HG02973 (cell line): Measurements from ENCODE around the gene CD74.
A peak's percentile ranks its signal among the peaks of the same experiment; 100 is the strongest.
"Not testable (repeated sequence)": the region's sequence is repeated elsewhere in the genome, so short reads cannot be mapped to it uniquely, and the experiment has no call there.

Experiments used
- ATAC-seq: cut with Tn5 transposase; IDR thresholded peaks from one replicate; pipeline ENCODE4 v1.9.1; 2021; ENCODE audit warnings: moderate library complexity; ENCODE audit not compliant: unreplicated experiment

The CD74 gene

DNA sequence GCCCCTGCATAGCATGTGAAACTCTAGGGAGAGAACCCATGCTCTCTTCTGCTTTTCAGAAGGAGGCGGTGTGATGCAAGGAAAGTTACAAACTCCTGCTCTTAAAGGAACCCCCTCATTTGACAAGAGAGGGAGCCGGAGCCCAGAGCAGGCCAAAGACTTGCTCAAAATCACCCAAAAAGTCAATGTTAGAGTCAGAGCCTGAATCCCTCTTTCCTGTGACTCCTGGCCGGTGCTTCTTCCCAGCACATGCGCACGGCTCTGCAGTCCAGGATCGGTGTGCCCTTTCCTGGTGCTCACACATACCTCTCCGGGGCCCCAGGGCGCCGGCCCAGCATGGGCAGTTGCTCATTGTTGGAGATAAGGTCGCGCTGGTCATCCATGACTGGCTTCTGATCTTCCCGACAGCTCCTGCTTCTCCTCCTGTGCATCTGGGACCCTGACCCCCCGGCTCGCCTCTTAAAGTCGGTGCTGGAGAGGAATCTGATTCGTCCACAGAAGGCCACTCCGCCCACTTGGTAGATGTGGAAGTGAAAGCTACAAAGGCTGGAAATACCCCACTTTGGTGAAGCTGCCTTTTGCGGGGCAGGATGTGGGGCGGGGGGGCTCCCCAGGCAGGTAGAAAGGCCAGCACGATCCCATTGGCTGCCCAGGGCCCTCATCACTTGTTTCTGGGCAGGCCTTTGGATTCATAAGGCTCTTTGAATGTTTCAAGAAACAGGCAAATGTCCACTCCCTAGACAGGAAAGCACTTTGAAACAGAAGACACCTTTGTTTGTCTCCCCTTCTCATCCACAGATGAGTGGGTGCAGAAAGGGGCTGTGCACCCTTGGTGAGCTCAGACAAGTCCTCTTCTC, at the start of gene CD74:
Gene CD74, minus strand, starts transcription at position 592 of the 857 bp plus-strand sequence. Its CDS starts 161 bp downstream, at position 431.
- ATAC-seq, result peak; percentile 65

DNA sequence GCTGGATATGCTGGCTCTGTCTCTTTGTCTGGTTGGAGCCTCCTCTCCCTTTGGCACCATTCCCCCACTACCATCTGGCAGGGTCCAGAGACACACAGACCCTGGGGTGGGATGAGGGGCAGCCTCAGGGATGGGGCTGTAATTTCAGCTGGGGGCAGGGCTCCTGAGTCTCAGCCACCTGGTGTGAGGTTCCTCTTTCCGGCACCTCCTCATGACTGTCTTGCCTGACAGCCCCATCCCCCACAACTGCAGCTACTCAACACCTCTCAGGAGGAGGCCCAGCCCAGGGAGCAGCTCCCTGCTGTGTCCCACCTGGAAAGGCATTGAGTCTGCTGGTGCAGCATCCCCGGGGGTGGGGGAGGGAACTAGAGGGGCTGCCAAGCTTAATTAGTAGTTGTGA, 48.5 kb upstream of the CD74 start:
- ATAC-seq, result peak; percentile 84

DNA sequence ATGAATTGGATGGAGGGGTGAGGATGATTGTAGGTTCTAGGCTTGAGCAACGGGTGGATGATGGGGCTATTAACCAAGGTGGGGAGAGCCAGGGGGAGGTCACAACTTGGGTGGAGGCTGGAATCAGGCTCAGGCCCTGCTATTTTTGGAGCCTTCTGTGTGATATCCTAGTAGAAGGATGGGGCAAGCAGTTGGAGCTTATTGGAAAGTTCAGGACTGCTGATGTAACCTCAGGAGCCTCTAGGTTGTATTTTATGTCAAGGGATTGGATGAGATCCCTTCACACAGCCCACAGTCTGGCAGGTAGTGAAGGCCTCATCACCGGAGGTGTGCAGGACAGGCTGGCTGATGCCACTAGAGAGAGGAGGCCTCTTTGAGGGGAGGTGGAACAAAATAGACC, 48.1 kb upstream of the CD74 start:
- ATAC-seq, result no peak

DNA sequence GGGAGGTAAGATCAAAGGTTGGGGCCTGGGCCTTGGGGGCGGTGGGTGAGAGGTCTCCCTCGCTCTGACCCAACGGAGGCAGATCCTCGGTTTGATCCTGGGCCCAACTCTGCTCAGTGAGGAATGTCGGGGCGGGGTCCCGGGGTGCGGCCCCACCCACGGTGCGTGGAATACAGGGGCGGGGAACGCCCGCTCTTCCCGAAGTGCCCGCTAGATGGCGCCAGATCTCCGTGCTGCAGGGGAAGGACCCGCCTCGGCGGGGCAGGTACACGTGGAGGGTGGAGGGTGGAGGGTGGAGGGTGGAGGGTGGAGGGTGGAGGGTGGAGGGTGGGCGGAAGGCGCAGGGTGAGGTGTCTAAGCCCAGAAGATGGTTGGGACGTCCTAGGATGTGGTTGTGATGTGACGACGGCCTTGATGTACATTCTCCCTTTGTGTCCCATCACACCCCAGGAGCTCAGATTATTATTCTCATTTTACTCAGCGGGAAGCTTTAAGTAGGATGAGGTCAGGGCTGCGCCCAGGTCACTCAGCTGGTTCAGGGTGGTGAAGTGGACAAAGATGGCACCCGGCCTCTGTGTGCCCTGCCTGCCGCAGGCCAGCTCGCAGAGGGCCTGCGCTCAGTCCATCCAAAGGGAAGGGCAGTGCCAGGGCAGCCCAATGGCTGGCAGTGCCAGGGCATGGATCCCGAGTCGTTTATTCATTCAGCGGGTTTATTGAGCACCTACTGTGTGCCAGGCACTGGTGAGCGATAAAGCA, 46.3 kb upstream of the CD74 start:
- no peak for ATAC-seq

DNA sequence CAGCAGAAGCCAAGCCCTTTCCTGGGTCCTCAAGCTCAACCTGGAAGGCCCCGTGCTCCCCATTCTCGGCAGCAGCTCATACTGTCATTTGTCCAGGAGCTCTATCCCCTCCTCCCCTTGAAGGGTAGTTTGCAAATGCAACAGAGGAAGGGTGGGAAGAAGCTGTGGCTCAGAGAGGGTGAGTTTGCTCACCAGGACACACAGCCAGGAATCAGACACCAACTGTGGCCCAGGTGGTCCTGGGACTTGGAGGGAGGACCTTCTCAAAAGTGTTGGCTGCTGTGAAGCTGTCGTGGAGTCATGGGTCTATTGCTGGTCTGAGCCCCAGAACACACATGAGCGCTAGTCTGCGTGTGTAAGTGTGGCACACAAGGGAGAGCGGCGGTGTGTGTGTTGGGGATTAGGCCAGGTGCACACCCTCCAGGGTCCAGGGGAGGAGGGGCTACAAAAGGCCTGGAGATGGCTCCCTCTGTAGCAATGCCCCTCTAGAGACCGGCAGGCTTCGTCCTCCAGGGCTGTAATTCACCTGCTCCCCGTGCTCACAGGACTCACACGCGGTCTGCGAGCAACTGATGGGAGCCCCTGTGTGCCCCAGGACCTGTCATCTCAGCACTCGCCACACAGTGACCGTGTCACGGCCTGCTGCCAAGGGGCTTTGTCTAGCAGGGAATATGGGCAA, 45.0 kb upstream of the CD74 start:
- ATAC-seq, result no peak

DNA sequence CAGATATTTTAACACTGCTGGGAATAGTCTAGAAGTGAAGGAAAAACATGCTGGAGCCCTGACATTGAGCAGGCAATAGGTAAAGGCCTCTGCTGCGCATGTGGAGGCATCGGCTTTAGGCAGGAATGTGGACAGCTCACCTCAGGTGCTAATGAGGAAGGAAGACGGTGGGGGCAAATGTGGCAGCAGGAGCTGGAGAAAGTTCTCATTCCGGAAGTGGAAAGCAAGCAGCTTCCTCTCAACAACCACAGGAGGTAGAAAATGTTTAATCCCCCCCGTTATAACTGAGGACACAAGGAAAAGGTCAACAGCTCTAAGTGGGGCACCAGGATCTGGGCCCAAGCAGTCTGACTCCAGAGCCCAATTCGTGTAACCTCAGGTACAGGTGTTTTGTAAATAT, 44.4 kb upstream of the CD74 start:
- no peak for ATAC-seq

DNA sequence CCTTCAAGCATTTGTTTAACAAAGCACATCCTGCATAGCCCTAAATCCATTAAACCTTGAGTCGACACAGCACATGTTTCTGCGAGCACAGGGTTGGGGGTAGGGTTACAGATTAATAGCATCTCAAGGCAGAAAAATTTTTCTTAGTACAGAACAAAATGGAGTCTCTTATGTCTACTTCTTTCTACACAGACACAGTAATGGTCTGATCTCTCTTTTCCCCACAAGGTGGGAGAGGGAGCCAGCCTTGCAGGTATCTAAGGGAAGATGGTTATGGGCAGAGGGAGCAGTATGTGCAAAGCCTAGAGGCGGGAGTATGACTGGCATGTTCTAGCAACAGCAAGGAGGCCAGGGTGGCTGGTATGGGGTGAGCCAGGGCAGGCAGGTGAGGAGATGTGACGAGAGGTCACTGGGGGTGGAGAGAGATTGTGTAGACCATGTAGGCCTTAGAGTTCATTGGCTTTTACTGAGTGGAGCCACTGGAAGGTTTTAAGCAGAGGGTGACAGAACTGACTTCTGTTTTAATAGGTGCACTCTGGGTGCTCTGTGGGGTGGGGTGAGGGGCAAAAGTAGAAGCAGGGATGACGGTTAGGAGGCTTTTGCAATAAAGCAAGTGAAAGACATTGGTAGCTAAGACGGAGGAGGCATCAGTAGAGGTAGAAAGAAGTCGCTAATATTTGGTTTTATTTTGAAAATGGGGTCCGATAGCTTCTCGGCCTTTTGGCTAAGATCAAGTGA, 42.0 kb upstream of the CD74 start:
- no peak for ATAC-seq

DNA sequence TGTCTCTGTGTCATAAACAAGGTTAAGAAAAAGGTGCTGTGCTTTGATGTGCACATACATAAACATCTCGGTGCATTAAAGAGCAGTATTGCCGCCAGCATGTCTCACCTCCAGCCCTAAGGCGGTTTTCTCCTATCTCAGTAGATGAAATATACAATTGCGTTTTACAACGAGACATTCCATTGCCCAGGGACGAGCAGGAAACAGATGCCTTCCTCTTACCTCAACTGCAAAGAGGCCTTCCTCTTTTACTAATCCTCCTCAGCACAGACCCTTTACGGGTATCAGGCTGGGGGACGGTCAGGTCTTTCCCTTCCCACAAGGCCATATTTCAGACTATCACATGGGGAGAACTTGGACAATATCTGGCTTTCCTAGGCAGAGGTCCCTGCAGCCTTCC, 41.3 kb upstream of the CD74 start:
- not testable (repeated sequence) for ATAC-seq

DNA sequence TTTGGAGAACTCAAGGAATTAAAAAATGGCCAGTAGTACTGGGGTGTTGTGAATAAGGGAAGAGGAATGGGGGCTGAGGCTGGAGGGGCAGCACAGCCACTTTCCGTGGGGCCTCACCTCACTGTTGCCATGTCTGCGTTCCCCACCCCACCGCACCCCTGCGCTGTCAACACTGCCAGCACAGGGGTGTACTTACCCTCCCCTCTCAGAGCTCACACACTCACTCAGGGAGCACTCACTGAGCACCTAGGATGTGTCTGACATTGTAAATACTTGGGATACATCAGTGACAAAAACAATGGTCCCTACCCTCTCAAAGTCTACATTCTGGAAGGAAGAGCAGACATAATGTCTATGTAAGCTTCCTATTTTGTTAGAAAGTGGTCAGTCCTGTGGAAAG, 40.2 kb upstream of the CD74 start:
- ATAC-seq, result no peak

DNA sequence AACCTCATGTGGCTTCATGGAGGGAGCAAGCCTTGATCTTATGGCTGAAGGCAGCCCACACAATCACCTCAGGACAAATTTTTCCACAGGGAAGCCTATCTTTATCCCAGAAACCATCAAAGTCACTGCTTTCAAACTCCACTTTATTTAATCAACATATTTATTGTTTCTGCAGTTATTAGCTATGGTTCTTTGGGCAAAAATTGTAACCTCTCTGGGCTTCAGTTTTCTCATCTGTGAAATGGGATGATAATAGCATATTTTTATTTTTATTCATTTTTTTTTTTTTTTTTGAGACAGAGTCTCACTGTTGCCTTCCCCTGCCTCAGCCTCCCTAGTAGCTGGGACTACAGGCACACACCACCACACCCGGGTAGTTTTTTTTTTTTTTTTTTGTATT, 38.9 kb upstream of the CD74 start:
- no peak for ATAC-seq

DNA sequence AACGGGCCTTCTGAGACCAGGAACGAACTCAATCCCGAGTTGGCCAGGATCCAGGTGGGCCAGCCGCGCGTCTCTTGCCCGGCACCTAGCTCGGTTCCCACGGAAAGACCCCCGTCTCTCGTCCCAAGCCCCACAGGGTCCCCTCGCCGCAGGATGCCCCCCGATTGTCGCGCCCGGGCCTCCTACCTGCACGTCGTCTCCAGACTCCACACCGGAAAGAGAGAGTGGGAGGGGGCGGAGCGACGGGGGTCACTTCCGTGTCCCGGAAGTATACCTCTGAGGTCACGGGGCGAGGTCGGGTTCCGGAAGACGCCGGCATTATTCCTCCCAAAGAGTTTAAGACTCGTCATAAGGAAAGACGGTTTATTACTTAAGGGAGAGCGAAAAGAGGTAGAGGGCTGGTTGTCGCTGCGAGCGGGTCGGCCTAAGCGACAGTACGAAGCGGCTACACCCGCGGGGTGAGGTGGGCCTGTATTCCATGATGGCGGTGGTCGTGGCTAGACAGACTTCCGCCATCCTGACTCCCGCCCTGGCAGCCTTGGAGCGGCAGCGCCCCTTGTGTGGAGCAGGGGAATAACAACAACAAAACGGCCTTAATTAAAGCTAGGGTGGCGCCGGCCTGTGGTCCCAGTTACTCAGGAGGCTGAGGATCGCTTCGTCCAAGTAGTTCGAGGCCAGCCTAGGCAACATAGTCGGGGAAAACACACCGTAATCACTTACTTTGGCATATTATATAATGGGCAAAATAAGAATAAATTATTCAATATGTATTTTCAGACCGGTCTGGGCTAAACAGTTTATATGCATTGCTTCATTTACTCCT, 37.0 kb upstream of the CD74 start, which contains the start of gene RPS14:
Gene RPS14, minus strand, starts transcription at position 223 of the 823 bp plus-strand sequence. CDS start 2,006 bp downstream, outside the sequence.
- ATAC-seq, result peak; percentile 88

DNA sequence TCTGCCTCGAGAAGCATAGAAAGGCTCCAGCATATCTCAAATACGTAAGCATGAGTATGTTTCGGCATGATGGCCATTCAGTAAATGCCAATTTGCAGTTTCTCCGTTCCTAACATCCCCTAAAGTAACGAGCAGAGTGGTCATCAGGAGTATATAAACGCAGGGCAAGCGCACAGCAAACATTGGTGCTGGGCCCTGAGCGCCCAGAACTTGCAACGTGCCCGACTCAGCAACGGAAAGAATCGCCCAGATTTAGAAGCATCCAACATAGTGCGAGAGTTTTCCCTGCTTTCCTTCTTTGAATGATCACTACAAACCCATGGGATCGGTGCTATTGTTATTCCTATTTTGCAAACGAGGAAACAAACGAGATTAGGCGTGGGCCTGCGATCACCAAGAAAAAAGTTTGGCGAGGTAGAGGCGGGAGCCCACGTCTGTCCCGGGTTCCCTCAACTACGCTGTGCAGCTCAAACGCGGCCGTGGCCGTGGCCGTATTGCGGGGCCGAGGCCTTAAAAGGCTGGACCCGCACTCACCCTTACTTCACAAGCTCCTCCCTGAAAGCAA, 36.3 kb upstream of the CD74 start:
- ATAC-seq, result peak; percentile 35

DNA sequence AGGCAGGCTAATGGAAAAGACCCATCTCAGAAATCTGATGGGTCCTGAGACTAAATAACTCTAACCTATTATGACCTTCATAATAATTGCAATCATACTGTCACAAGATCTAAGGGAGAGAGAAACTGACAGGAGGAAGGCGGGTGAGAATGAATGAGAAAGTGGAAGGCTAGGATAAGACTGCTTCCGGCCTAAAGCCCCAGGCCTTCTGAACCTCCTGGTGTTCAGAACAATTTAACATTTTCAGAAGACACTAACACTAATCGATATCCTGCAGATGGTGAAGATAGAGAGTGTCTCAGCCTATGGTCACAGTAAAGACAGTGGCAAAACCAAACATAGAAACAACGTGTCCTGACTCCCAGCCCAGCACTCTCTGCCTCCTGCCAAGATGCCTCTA, 35.6 kb upstream of the CD74 start:
- ATAC-seq, result no peak

DNA sequence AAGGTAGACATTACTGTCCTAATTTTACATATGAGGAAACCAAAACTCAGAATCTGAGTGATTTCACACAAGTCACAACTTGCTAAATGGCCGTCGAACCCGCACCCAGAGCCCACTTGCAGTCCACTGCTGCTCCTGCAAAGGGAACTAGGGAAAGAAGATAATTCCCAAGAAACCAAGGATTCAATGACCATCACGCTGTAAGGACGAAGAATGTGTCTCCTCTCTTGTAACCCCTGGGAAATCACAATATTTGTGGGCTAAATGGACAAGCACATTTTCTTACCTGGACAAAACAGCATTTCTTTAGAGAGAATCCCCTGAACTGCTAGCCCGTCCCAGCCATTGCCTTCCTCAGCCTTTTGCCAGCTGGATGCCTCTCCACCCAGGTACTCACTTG, 34.5 kb upstream of the CD74 start:
- ATAC-seq, result no peak

DNA sequence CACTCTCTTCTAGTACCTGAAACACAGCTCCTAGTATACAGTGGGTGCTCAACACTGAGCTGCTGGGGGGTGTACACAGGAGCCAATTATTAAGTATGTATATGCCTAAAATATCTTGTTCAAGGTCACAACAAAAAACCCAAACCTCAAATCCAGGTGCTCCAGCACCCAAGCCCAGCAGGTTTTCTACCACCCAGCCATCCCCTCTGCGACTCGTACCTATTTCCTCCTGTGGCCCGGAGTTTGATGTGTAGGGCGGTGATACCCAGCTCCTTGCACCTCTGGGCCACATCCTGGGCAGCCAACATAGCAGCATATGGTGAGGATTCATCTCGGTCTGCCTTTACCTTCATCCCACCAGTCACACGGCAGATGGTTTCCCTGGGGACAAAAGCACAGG, 33.9 kb upstream of the CD74 start:
- no peak for ATAC-seq

DNA sequence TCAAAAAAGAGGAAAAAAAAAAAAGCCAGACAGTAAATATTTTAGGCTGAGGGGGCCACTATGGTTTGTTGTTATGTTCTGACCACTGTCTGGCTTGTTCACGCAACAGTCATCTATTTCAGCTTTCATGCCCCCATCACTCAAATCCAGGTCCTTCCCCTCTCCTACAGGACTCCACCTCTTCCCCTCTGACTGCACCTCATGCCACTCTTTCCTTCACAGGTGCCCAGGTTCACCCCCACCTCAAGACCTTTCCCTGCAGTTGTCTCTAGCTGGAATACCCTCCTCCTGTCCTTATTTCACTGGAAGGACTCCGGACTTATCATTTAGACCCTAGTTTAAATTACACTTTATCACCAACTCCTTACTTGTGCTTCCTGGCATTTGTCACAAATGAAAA, 33.4 kb upstream of the CD74 start:
- ATAC-seq, result no peak

DNA sequence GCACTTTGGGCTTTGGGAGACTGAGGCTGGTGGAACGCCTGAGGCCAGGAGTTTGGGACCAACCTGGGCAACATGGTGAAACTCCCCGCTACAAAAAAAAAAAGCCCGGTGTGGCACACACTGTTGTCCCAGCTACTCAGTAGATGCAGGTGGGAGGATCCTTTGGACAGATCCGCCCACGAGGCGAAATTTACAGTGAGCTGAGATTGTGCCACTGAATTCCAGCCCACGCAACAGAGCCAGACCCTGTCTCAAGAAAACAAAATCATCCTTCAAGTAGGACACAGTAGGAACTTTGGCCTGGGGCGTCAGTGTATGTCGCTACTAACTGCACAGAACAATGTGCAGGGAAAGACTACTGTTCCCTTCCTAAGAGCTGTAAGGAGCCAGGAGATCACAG, 32.1 kb upstream of the CD74 start:
- ATAC-seq, result no peak

DNA sequence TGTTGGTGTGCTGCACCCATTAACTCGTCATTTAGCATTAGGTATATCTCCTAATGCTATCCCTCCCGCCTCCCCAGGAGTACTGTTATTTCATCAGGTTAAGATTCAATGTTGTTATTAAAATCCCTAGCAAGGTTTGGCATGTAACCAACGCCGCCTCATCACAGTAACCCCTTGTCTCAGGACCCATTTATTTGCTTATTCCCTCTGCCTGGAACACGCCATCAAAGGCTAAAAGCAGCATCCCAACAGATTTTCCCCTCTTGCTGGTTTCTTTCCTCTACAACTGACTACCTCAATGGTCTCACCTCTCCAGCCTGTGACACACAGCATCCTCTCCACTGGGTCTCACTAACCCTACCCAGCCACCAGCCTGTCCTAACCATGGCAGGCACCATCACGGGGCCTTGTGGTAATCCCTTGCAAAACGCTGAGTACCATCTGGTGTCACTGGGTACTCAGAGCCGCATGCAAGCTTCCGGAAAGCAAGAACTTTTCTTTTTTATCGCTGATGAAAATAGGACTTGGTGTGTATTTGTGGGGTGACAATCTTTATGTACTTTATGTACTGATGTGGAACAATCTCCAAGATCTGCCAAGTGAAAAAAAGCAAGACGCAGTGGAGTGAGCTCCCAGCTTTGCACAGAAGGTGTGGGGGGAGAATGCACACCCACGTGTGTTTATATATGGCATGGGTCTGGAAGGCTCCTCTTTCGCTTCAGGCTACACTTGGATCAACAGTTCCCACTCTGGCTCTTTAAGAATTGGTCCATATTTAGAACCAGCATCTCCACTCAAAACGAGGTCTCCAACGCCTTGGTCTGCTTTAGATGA, 30.7 kb upstream of the CD74 start:
- no peak for ATAC-seq

DNA sequence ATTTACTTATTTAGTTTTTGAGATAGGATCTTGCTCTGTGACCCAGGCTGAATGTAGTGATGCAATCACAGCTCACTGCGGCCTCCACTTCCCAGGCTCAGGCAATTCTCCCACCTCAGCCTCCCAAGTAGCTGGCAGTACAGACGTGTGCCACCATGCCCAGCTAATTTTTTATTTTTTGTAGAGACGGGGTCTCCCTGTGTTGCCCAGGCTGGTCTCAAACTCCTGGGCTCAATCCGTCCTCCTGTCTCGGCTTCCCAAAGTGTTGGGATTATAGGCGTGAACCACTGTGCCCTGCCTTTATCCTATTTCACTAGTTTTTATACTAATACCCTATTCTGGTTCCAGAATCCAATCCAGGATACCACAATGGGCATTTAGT, 30.0 kb upstream of the CD74 start:
- ATAC-seq, result no peak
